AG04450 (cell line): ENCODE data around the gene KRTAP5-7. TPM values are rescaled to one million over a fixed set of nuclear protein-coding genes. Genes with fewer than 3 reads are reported as not detected.

Experiments
- CTCF ChIA-PET: fragments of 300-600, 350-600 bp; formaldehyde crosslinking; extraction: SDS; loops from one replicate; lab custom pipeline; 2022; ENCODE audit warnings: antibody characterized with exemption, inconsistent platforms; lab: Charles Lee
- POLR2A ChIA-PET: fragments of 350-600 bp; formaldehyde crosslinking; extraction: SDS; loops from one replicate; lab custom pipeline; 2021; ENCODE audit warnings: antibody characterized with exemption, inconsistent platforms; lab: Yijun Ruan, JAX
- DNase-seq: peaks from one replicate; pipeline ENCODE4 v3.0.0-alpha.2; 2011; ENCODE audit warnings: low read depth, low spot score
- H3K27ac ChIP-seq: one replicate; pipeline ENCODE4 v1.5.1; 2012; ENCODE audit warnings: low read depth, low read length, control low read depth
- H3K27me3 ChIP-seq: one replicate; pipeline ENCODE4 v1.6.0; 2012; ENCODE audit warnings: low read length; ENCODE audit not compliant: control insufficient read depth, insufficient read depth
- H3K4me3 ChIP-seq: 2 replicates; pipeline ENCODE4 v1.5.1; 2011; ENCODE audit warnings: mild to moderate bottlenecking, low read depth, low read length, control low read depth
- H3K9me3 ChIP-seq: 2 replicates; pipeline ENCODE4 v1.5.1; 2012; ENCODE audit warnings: low read length; ENCODE audit not compliant: control insufficient read depth, insufficient read depth
- CTCF ChIP-seq: IDR thresholded peaks from 2 replicates; pipeline ENCODE4 v1.5.1; 2011; ENCODE audit warnings: low read depth, low read length, control low read depth, inconsistent platforms
- polyA plus RNA-seq: library from polyadenylated mRNA; depleted of rRNA; stranded (reverse); fragments of >200 nt; gene quantifications from 2 replicates; pipeline ENCODE4 v1.2.3, GENCODE V29; 2011

KRTAP5-7 gene
- polyA plus RNA-seq, 1 experiment, result not detected

GRCh38 chr11:71507102-71507501 is 20.0 kb upstream of the KRTAP5-7 start:
- Histone ChIP-seq H3K4me3 (no peak overlapping the region), H3K27me3 (no peaks in the 10 kb centered on the region), H3K9me3 (peaks cover 3% of the 10 kb centered on the region; the same call in 1 of the 2 replicates), H3K27ac (no peak overlapping the region)
- no peak for DNase-seq
- ChIA-PET CTCF (no interaction called here), POLR2A (no interaction called here)
- TF ChIP-seq CTCF, result no peak

GRCh38 chr11:71518506-71519471 is 8.3 kb upstream of the KRTAP5-7 start:
- Histone ChIP-seq H3K27me3 (no peaks in the 10 kb centered on the region), H3K27ac (no peak overlapping the region)

GRCh38 chr11:71519546-71519945 is 7.5 kb upstream of the KRTAP5-7 start:
- DNase-seq, result no peak
- POLR2A ChIA-PET, result no interaction called here

More at GRCh38 chr11:71518506-71519471, 8.3 kb upstream of the KRTAP5-7 start:
- CTCF ChIA-PET, result no interaction called here
- peaks cover 10% of the 10 kb centered on the region; the same call in 1 of the 2 replicates for H3K9me3 ChIP-seq
- no peak overlapping the region for H3K4me3 ChIP-seq
- TF ChIP-seq CTCF, result no peak
- DNase-seq, result no peak
- POLR2A ChIA-PET, result no interaction called here

GRCh38 chr11:71525188-71525937 is 1.7 kb upstream of the KRTAP5-7 start:
- no peaks in the 10 kb centered on the region for H3K27me3 ChIP-seq
- POLR2A ChIA-PET, result no interaction called here
- no peak for TF ChIP-seq CTCF
- CTCF ChIA-PET, result no interaction called here
- DNase-seq, result no peak
- no peak overlapping the region for H3K27ac ChIP-seq
- H3K4me3 ChIP-seq, result no peak overlapping the region
- H3K9me3 ChIP-seq, result no peaks in the 10 kb centered on the region

More at GRCh38 chr11:71519546-71519945, 7.5 kb upstream of the KRTAP5-7 start:
- CTCF ChIA-PET, result no interaction called here
- Histone ChIP-seq H3K4me3 (no peak overlapping the region), H3K9me3 (peaks cover 10% of the 10 kb centered on the region; the same call in 1 of the 2 replicates), H3K27me3 (no peaks in the 10 kb centered on the region), H3K27ac (no peak overlapping the region)
- TF ChIP-seq CTCF, result no peak
